ENCODE results near the gene WFDC6.
"Not testable (repeated sequence)": the region's sequence is repeated elsewhere in the genome, so short reads cannot be mapped to it uniquely, and the experiment has no call there.

The WFDC6 gene

DNA sequence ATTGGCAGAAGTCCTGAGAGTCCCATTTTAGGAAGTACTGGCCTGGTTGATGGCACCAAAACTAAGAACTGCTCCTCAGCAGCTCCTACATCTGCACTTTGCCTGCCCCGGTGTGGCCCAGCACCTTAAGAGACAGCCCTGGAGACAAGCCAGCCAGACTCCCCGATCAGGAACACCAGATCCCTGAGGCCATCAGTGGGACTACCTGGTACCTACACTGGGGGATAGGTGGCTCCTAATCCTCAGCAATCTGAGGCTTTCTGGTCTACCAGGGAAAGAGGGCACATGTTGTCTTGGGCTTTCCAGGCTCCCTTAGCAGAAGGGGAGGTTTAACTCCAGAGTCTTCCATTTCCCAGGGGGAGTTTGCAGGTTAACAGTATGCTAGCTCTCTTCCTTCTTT is at the start of gene WFDC6:
WFDC6 (minus strand) TSS at position 101 of the 400 bp plus-strand sequence; CDS start at position 26, 75 bp downstream.
- DNase-seq (ENCODE audit: low spot score): no peak

DNA sequence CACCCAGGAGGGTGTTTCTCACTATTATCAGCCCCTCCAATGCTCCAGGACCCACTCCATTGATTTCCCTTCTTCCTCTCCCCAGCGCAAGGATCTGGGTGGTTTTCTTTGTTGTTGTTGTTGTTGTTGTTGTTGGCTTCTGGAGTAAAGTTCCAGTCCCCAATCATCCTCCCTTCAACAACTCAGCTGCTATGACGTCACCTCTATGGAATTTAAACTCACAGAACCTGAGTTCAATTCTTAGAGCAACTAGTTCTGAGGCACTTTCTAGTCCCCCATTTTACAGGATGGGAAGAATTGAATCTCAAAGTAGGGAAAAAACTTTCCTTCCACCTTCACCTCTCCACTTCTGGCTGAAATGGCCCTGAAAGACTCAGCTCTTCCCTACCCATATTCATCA is 49.5 kb upstream of the WFDC6 start:
- DNase-seq (ENCODE audit: low spot score): no peak

DNA sequence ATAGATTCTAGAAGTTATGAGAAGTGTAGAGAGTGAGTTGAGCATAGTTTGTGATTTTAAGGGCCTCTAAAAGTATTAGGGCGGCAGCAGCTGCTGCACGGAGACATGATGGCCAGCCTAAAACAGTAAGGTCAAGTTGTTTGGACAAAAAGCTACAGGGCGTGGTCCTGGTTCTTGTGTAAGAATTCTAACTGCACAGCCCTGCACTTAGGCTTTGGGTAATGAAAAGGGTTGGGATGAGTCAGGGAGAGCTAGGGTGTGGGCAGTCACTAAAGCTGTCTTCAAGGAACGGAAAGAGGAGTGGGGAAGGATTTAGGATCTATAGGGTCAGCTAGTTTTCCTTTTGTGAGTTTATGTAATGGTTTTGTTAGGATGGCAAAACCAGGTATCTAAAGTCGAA is 46.7 kb upstream of the WFDC6 start:
- not testable (repeated sequence) for DNase-seq (ENCODE audit: low spot score)

DNA sequence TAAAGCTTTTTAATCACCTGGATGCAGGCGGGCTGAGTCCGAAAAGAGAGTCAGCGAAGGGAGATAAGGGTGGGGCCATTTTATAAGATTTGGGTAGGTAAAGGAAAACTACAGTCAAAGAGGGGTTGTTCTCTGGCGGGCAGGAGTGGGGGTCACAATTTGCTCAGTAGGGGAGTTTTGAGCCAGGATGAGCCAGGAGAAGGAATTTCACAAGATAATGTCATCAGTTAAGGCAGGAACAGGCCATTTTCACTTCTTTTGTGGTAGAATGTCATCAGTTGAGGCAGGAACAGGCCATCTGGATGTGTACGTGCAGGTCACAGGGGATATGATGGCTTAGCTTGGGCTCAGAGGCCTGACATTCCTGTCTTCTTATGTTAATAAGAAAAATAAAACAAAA is 45.0 kb upstream of the WFDC6 start:
- not testable (repeated sequence) for DNase-seq (ENCODE audit: low spot score)

DNA sequence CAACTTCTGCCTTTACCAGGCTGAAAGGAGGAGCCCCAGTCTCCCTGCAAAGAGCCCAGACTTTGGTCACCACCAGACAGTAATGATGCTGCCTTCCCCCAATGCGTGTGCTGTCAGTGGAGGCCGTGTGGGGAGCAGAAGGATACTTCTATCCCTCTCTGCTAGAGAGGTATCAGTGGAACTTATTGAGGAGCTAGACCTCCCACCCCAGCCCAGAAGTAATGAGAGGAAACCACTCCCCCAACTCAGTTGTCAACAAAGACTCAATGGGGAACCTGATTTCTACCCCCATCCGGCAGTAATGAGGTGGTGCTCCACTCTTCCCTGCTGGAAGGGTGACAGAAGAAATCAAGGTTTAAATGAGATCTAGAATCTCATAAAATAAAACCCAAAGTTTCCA is 44.2 kb upstream of the WFDC6 start:
- no peak for DNase-seq (ENCODE audit: low spot score)

DNA sequence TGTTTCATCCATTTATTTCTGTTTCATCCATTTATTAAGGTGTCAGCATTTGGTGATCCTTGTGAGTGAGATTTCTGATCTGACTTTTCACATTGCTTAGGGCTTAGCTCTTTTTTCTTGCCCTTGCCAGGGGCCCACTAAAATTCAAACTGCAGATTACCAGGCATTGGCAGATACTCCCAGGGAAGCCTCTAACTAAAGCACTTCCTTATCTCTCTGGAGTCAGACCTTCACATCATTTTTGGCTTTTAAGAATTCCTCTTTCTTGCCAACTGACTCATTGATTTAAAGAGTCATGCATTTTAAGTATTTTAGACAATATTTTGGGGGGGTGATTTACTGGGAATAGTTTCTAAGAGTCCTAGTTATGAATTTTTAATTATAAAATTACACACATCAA is 42.4 kb upstream of the WFDC6 start:
- DNase-seq (ENCODE audit: low spot score): no peak

DNA sequence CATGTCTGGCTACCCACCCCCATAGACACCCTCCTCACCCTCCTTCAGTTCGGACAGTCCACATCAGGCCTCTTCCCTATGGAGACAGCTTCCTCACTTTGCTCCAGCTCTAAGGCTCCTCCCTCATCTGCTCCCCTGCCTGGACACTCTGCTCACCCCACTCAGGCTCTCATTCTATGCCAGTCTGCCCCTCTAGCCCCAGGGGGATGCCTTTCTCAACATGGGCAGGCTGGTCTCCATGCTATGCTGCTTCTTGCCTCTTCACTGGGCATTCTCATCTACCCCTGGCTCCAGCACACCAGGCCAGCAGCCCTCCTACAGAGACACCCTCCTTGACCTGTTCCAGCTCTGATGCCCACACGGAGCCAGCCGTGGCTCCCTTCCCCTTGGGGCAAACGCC is 39.9 kb upstream of the WFDC6 start, which contains the start of gene WFDC8:
WFDC8 (minus strand) TSS at position 101 of the 400 bp plus-strand sequence; CDS start at position 64, 37 bp downstream.
- no peak for DNase-seq (ENCODE audit: low spot score)

DNA sequence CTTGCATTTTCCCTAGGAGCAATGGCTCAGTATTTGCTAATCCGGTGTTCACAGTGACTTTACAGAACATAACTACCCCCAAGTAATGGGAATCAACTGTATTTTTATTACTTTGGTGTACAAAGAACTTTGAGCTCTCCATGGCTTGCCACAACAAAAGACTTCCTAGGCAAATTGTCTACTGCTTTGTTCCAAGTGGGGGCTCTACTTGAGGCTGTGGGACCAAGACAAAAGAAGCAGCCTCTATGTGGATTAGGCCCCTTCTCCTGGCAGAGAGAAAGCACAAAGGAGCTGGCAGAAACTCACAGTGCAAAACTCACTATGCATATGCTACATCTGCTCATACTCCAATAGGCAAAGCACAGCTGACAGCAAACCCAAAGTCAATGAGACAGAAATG is 38.9 kb upstream of the WFDC6 start:
- no peak for DNase-seq (ENCODE audit: low spot score)

DNA sequence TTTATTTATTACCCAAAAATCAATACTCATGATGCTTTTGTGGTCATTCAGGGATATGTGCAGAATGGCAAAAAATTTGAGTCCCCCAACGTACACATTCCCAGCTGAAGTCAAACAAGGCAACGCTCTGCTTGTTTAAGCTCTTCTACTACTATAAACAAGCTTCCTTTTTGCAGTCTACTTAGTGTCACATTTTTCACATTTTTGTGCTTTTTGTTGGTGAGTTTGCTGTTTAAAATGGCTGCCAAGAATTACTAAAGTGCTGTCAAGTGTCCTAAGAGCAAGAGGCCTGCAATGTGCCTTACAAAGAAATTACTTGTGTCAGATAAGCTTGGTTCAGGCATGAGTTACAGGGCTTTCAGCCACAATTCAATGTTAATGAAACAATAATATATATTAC is 37.7 kb upstream of the WFDC6 start:
- no peak for DNase-seq (ENCODE audit: low spot score)

DNA sequence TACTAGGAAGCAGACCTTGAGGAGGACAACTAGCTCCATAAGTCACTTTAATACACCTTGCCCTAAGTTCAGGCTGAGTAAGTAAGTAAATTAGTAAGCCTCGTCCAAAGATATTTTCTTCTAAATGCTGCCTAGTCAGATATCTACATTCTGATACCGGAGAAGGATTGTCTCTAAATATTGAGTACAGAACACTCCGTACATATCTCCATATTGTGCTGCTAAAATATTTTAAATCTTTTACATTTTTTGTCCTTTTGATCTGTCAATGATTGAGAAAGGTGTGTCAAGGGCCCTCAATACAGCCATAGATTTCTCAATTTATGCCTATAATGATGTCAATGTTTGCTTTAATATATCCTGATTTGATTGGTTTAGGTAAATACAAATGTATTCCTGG is 36.6 kb upstream of the WFDC6 start:
- no peak for DNase-seq (ENCODE audit: low spot score)

DNA sequence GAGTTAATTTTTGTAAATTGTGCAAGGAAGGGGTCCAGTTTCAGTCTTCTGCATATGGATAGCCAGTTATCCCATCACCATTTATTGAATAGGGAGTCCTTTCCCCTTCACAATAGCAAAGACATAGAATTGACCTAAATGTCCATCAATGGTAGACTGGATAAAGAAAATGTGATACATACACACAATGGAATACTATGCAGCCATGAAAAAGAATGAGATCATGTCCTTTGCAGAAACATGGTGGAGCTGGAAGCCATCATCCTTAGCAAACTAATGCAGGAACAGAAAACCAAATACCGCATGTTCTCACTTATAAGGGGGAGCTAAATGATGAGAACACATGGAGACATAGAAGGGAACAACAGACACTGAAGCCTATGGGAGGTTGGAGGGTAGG is 30.4 kb upstream of the WFDC6 start:
- not testable (repeated sequence) for DNase-seq (ENCODE audit: low spot score)

DNA sequence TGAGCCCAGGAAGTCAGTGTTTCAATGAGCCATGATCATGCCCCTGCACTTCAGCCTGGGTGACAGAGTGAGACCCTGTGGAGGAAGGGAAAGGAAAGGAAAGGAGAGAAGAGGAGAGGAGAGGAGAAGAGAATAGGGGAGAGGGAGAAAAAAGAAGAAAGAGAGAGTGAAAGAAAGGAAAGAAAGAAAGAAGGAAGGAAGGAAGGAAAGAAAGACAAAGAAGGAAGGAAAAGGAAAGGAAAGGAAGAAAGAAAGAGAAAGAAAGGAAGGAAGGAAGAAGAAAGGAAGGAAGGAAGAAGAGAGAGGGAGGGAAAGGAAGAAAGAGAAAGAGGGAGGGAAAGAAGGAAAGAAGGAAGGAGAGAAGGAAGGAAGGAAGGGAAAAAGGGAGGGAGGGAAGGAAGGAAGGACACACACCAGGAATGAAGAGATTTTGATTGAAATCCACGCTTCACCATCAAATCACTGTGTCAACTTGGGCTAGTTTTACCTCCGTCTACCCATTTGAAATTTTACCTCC is 25.5 kb upstream of the WFDC6 start:
- no peak for DNase-seq (ENCODE audit: low spot score)

DNA sequence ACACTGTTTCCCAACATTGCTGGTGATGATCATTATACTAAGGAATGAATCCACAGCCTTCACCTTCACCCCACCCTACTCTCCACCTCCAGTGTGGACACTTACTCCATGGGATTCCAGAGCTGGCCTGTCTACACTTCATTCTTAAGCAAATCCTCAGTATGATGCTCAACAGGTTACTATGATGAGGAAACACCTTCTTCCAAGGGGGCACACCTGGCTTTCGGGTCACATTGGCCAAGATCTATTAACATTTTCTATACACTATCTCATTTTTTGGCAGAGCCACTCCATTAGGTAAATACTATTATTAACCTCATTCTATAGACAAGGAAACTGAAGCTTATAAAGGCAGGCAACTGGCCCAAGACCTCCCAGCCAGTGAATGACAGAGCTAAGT is 15.9 kb upstream of the WFDC6 start:
- no peak for DNase-seq (ENCODE audit: low spot score)

DNA sequence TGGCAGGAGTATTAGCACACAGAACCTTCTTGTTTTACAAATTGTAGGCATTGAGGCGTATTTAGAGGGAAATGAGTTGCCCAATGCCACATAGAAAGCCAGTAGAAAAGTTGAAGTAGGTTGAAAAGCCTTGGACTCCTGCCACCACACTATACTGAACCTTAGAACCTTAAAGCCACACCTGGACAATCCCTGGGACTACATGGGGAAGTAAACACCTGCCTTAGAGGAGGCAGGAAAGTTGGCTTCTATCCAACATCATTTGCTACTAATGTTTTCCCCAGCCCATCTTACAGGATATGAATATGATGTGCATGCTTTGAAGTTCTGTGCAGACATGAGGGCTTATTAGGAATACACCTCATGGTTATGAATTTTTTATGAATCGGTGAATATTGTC is 13.2 kb upstream of the WFDC6 start:
- no peak for DNase-seq (ENCODE audit: low spot score)

DNA sequence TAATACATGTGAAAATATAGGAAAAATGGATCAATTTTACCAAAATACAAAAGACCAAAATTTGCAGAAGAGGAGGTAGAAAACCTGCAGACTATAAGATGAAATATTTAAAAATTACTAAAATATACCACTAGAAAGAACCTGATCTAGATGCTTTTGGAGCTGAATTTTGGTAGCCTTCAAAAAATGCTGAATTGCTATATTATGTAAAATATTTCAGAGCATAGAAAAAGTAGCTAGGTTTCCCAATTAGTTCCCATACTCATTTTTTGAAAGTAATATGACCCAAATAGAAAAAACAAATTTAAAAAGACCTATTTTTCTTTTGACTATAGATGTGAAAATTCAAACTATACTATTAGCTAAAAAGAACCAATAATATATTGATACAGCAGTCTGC is 11.5 kb upstream of the WFDC6 start:
- no peak for DNase-seq (ENCODE audit: low spot score)

DNA sequence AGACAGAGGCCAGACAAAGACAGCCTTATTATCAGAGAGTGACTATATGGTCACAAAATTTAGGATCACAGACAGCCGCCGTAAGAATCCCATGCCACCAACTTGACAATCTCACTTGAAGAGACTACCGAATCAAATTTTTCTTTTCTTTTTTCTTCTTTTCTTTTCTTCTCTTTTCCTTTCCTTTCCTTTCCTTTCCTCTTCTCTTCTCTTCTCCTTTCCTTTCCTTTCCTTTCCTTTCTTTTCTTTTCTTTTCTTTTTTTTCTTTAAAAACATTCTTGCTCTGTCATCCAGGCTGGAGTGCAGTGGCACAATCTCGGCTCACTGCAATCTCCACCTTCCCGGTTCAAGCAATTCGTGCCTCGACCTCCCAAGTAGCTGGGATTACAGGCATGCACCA is 9.1 kb upstream of the WFDC6 start:
- no peak for DNase-seq (ENCODE audit: low spot score)

DNA sequence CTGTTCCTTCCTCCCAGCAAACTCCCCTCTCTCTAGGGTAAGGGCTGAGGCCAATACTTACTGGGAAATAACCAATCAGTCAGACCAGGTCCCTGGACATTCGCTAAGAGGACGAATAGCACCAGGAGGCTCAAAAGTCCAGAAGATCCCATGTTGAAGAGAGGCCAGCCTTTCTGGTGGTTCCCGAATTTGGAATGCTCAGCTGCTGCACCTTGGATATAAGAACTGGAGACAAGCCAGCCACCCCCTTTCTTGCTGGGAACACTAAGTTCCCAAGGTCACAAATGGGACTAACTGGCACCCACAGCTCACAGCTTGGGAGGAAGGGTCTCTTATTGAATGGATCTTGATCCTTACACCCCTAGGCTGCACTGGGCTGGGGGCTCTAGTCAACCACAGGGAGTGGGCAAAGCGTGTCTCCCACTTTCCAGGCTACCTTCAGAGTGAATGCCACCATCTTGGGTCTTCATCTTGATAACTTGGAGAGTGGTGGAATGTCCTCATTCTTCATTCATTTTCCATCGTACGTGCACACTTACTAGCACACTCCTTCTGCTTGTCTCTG is 8.0 kb upstream of the WFDC6 start, which contains the start of gene EPPIN:
EPPIN (minus strand) TSS at position 196 of the 565 bp plus-strand sequence; CDS start at position 152, 44 bp downstream.
- DNase-seq (ENCODE audit: low spot score): no peak

DNA sequence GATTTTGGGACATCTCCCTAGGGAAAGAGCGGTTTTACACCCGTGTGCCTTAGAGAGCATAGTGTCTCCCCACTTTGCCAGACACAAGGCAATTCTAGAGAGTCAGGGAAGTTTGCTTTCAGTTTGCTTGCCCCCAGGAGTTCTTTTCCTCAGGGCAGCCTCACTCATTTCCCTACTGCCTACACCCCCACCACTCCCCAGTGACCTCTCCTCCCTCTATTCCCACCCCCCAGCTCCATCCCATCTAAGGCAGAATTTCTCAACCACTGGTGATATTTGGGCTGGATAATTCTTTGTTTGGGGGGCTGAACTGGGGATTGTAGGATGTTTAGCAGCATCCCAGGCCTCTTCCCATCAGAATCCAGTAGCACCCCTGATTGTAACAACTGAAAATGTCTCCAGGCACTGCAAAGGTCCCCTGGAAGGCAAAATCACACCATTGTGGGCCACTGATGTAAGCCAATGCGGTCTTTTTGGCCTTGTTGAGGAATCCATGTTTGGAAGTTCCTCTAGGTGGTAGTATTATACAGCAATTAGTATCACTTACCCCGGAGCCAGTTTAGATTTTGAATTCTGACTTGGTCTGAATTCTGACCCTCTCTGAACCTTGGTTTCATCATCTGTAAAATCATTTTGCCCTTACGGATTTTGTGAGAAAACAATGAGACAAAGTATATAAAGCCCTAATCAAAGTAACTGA is 6.6 kb upstream of the WFDC6 start:
- peak; percentile 15 for DNase-seq (ENCODE audit: low spot score)

DNA sequence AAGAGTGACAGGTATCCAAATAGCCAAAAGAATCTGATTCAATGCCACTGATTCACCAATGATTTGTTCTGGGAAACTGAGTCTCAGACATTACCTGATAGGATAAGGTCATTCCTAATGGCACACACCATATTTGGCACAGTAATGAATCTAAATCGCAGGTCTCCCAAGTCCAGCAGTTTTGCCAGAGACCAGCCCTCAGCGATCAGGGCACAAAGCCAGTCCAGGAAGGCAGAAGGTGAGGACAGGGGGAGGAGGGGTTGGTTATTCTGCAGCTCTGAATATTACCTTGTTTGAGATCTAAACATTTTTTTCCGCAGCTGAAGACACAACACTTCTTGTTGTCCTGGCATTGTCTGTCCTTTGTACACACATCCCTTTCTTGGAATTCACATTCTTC is 6.1 kb upstream of the WFDC6 start:
- DNase-seq (ENCODE audit: low spot score): no peak

DNA sequence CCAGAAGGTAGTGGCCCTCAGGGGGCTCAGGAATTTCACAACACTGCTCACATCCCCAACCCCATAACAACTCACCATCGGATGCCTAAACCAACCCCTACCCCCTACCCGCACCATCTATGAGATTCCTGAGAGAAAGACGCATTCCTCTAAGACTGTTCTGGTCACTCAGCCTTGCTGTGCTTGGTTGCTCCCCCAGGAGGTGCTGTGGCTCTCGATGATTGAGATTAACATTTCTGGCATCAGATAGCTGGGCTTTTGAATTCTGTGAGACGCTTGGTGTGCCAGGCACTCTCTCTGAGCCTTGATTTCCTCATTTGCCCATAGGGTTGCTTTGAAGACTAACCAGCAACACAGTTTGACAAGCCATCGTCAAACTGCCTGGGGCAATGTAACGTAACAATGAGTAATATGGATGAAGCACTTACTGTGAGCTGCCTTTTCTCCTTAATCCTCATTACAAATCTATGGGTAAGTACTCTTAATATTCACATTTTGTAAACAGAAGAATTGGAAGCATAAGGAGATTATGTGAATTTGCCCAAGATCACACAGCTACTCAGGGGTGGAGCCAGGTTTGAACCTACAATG is 978 bp downstream of the WFDC6 start:
- no peak for DNase-seq (ENCODE audit: low spot score)

DNA sequence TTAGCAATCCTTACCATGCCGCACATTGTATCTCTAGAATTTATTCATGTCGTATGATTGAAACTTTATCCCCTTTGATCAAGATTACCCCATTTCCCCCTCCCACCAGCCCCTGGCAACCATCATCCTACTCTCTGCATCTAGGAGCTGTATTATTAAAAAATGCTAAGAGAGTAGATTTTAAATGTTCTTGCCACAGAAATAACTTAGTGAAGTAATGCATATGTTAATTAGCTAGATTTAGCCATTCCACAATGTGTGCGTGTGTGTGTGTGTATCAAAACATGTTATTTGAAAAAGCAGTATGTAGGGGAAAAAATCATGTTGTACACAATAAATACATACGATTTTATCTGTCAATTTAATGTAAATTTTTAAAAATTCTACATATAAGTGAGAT is 12.0 kb downstream of the WFDC6 start:
- DNase-seq (ENCODE audit: low spot score): no peak

DNA sequence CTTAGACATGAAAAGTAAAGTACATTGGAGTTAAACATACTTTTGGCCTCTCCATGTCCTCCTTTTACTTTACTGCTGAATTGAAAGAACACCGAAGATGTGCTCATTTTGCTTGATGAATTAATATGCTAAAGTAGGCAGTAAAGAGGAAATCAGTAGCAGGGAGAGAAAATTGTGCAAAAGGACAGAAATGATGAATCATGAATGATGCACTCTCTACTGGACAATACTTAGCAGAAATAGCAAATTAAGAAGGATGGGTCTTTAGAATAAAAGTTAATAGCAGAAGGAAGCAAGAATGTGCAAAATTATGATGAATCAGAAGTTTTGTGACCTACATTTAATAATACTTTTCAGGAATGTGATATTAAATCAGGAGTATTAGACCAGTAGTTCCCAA is 15.5 kb downstream of the WFDC6 start:
- no peak for DNase-seq (ENCODE audit: low spot score)

DNA sequence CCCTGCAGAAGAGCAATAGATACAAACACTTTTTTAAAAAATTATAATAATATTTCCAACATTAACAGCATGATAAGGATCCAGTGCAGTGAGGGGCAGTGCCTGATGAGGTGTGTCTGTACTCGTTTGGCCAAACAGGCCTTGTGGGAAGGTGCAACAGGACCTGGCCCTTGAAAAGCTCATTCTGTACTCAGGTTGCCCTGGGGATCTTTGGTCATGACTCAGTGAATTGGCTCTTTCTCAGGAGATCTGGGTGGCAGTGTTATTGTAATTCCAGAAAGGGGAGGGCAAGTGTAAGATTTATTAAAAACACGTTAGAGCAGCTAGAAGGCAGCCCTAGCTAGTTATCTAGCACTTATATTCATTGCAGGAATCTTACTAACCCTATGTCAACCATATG is 21.0 kb downstream of the WFDC6 start:
- peak; percentile 4 for DNase-seq (ENCODE audit: low spot score)

All from LoVo (cell line).